Progenitor cell of endocrine pancreas (in vitro differentiated cells): ENCODE results near the gene NT5C1B. TPM values are rescaled to one million over a fixed set of nuclear protein-coding genes. Genes with fewer than 3 reads are reported as not detected.

Experiments
- DNase-seq: peaks from one replicate; pipeline ENCODE4 v3.0.0; 2021; ENCODE audit warnings: low spot score; ENCODE audit not compliant: unreplicated experiment
- H3K27ac Mint-ChIP-seq: 2 replicates; pipeline ENCODE4 v1.8.0; 2021; ENCODE audit warnings: mild to moderate bottlenecking, moderate library complexity, mixed read lengths
- H3K27me3 Mint-ChIP-seq: 2 replicates; pipeline ENCODE4 v1.8.0; 2021; ENCODE audit warnings: mixed read lengths
- H3K36me3 Mint-ChIP-seq: 2 replicates; pipeline ENCODE4 v1.8.0; 2022; ENCODE audit warnings: mixed read lengths; ENCODE audit not compliant: insufficient read depth
- H3K4me1 Mint-ChIP-seq: 2 replicates; pipeline ENCODE4 v1.8.0; 2021; ENCODE audit warnings: low read depth, mixed read lengths
- H3K4me3 Mint-ChIP-seq: 2 replicates; pipeline ENCODE4 v1.8.0; 2021; ENCODE audit warnings: low read depth, mild to moderate bottlenecking, moderate library complexity, mixed read lengths
- H3K9me3 Mint-ChIP-seq: 2 replicates; pipeline ENCODE4 v1.8.0; 2021; ENCODE audit warnings: low read depth, mixed read lengths
- total RNA-seq: library from RNA; stranded (reverse); gene quantifications from 2 replicates; pipeline ENCODE4 v1.2.1, GENCODE V29; 2021
- TF ChIP-seq, protein P1 (sequence below): fragments of 200-600 bp; sonication (generic); IDR thresholded peaks from one replicate; pipeline ENCODE4 v1.5.0; 2021; ENCODE audit warnings: antibody characterized with exemption, mild to moderate bottlenecking; ENCODE audit not compliant: unreplicated experiment

Gene NT5C1B
- total RNA-seq, 1 donor from 2014 or later, result not detected

DNA sequence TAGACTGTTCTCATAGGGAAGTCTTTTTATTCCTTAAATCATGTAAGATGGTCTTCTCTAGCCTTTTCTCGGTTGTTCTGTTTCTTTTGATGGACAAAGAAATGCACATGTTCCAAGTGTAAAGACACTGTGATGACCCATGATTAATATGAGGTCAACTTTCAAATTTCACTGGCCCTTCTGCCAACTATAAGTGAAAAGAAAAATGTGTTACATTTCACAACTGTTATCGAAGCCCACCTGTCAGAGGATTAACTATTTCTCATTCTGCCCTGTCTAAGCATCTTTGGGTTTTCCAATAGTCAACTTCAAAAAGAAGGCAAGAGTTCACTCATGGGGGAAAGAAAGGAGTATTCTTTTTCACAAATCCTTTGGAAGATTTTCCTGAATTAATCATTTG lies 32.2 kb downstream of the NT5C1B start:
- no peak for DNase-seq
- no peak overlapping the region for H3K27ac Mint-ChIP-seq
- no peaks in the 10 kb centered on the region for H3K9me3 Mint-ChIP-seq
- H3K4me1 Mint-ChIP-seq, result peaks cover 22% of the 10 kb centered on the region
- peaks cover 11% of the 10 kb centered on the region for H3K36me3 Mint-ChIP-seq
- no peaks in the 10 kb centered on the region for H3K27me3 Mint-ChIP-seq
- TF ChIP-seq, protein P1, sequence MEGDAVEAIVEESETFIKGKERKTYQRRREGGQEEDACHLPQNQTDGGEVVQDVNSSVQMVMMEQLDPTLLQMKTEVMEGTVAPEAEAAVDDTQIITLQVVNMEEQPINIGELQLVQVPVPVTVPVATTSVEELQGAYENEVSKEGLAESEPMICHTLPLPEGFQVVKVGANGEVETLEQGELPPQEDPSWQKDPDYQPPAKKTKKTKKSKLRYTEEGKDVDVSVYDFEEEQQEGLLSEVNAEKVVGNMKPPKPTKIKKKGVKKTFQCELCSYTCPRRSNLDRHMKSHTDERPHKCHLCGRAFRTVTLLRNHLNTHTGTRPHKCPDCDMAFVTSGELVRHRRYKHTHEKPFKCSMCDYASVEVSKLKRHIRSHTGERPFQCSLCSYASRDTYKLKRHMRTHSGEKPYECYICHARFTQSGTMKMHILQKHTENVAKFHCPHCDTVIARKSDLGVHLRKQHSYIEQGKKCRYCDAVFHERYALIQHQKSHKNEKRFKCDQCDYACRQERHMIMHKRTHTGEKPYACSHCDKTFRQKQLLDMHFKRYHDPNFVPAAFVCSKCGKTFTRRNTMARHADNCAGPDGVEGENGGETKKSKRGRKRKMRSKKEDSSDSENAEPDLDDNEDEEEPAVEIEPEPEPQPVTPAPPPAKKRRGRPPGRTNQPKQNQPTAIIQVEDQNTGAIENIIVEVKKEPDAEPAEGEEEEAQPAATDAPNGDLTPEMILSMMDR, result no peak
- H3K4me3 Mint-ChIP-seq, result no peak overlapping the region

DNA sequence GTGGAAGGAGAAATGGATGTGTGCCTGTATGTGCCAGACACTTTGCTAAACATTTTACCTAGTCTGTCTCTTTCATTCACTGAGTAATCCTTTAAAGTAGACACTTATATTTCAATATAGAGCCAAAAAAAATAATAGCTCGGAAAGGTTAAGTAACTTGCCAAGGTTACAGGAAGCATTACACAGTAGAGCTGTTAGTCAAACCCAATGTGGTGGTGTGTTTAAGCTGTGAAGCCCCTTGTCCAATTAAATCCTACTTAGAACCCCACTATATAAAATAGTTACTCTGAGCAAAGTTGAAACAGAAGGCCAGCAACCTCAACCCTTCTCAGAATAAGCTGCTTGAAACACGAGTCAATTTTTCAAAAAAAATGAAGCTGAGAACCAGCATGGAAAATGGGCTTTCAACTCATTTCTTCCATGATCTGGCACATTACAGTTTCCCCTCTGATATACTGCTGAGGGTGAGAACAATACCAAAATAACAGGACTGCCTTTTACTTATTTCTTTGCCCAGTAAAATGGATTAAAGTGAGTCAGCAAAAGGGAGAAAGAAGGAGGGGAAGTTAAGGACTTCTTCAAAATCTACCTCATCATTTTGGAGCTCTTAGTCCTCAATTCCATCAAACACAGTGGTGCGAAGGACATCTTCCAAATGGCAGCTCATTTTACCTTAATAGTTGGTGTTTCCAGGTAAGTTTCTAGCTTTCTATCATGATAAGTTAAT lies 36.9 kb downstream of the NT5C1B start:
- no peak overlapping the region for H3K27ac Mint-ChIP-seq
- TF ChIP-seq, protein P1, result no peak
- peaks cover 14% of the 10 kb centered on the region for H3K4me1 Mint-ChIP-seq
- no peaks in the 10 kb centered on the region for H3K27me3 Mint-ChIP-seq
- H3K36me3 Mint-ChIP-seq, result peaks cover 8% of the 10 kb centered on the region
- no peak overlapping the region for H3K4me3 Mint-ChIP-seq
- DNase-seq, result no peak
- H3K9me3 Mint-ChIP-seq, result no peaks in the 10 kb centered on the region

DNA sequence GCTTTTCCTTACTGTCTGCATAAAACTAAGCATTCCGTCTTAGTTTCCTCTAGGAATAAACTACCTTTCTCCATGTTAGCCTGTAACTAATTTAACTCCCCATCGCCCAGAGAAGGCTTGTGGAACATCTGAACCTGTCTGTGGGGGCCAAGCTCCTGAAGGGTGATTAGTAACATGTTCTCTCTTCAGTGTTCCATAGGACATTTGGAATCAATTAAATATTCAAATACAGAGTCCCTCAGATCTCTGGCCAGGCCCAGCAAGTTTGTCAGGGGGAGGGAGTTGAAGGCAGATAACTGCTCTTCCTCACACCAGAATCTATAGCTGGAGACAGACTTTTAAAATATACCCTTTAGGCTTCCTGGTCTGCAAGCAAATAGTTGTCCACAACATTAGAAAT lies 37.7 kb downstream of the NT5C1B start:
- Mint-ChIP-seq H3K27ac (no peak overlapping the region), H3K4me3 (no peak overlapping the region), H3K36me3 (peaks cover 8% of the 10 kb centered on the region), H3K4me1 (peaks cover 16% of the 10 kb centered on the region), H3K27me3 (no peaks in the 10 kb centered on the region), H3K9me3 (no peaks in the 10 kb centered on the region)
- DNase-seq, result no peak
- TF ChIP-seq, protein P1, result no peak

DNA sequence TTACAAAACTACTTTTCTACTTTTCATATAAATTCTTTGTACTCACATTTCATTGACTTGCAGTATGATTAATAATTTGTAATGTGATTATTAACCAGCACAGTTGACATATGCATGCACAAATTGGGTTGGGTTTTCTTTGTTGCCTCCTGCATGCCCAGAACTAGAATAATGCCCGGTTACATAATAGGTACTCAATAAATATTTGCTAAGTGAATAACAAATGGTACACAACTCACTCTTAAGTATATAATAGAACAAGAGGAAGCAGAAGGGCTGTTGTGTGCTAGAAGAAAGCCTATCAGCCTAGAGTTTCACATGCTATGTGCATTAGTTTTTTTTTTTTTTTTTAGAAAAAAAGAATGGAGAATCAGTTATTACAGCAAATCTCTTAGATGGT lies 38.2 kb downstream of the NT5C1B start:
- no peak overlapping the region for H3K27ac Mint-ChIP-seq
- peaks cover 20% of the 10 kb centered on the region for H3K4me1 Mint-ChIP-seq
- H3K9me3 Mint-ChIP-seq, result no peaks in the 10 kb centered on the region
- DNase-seq, result no peak
- H3K36me3 Mint-ChIP-seq, result peaks cover 7% of the 10 kb centered on the region
- TF ChIP-seq, protein P1, result no peak
- H3K4me3 Mint-ChIP-seq, result no peak overlapping the region
- no peaks in the 10 kb centered on the region for H3K27me3 Mint-ChIP-seq

DNA sequence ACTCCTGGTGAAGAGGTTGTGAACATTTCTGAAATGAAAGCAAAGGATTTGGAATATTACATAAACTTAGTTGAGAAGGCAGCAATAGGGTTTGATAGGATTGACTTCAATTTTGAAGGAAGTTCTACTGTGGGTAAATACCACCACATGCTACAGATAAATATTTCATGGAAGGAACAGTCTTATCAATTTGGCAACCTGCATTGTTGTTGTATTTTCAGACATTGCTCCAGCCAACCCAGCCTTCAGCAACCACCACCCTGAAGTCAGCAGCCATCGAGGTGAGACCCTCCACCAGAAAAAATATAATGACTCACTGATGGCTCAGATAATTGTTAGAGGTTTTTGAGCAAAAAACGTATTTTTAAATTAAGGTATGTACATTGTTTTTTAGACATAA lies 38.9 kb downstream of the NT5C1B start:
- no peak overlapping the region for H3K27ac Mint-ChIP-seq
- H3K36me3 Mint-ChIP-seq, result peaks cover 7% of the 10 kb centered on the region
- no peaks in the 10 kb centered on the region for H3K27me3 Mint-ChIP-seq
- TF ChIP-seq, protein P1, result no peak
- no peak for DNase-seq
- no peaks in the 10 kb centered on the region for H3K9me3 Mint-ChIP-seq
- H3K4me3 Mint-ChIP-seq, result no peak overlapping the region
- peaks cover 20% of the 10 kb centered on the region for H3K4me1 Mint-ChIP-seq
